Right atrium auricular region (tissue), 2 donors: ENCODE measurements around the gene ASB13. TPM values are rescaled to one million over a fixed set of nuclear protein-coding genes. Genes with fewer than 3 reads are reported as not detected.

Source experiments
- DNase-seq: peaks from one replicate; pipeline ENCODE4 v3.0.0-alpha.2; 2019; ENCODE audit warnings: low spot score
- H3K27ac ChIP-seq, 2 donors: fragments of 200-600 bp; sonication (generic); 1 replicate in 1 of 2; 2 replicates in 1 of 2; pipeline ENCODE4 v1.5.1; 2016 to 2019
- H3K27me3 ChIP-seq, 2 donors: fragments of 200-600 bp; sonication (generic); one replicate each; pipeline versions ENCODE4 v1.5.1 to v1.6.0; 2017 to 2019
- H3K36me3 ChIP-seq: fragments of 200-600 bp; sonication (generic); one replicate; pipeline ENCODE4 v1.5.1; 2016
- H3K4me1 ChIP-seq, 2 donors: fragments of 200-600 bp; sonication (generic); one replicate each; pipeline versions ENCODE4 v1.5.1 to v1.6.0; 2017 to 2019
- H3K4me3 ChIP-seq, 2 donors: fragments of 200-600 bp; sonication (generic); 1 replicate in 1 of 2; 2 replicates in 1 of 2; pipeline ENCODE4 v1.5.1; 2017 to 2019; ENCODE audit warnings: mild to moderate bottlenecking in 1 of 2, moderate library complexity in 1 of 2
- H3K9me3 ChIP-seq, 2 donors: fragments of 200-600 bp; sonication (generic); one replicate each; pipeline ENCODE4 v1.5.1; 2019
- total RNA-seq, 2 donors: library from RNA; depleted of rRNA; stranded (reverse); fragments of >200 nt; gene quantifications; one replicate each; pipeline ENCODE4 v1.1.0, GENCODE V29; 2016
- TF ChIP-seq, protein P1 (sequence below), 2 donors: fragments of 200-600 bp; sonication (generic); IDR thresholded peaks; one replicate each; pipeline ENCODE4 v1.5.1; 2019; ENCODE audit warnings: antibody characterized with exemption in 2 of 2

The ASB13 gene
- total RNA-seq, 2 donors from 2014 or later: 10.5 to 14.3 TPM

DNA sequence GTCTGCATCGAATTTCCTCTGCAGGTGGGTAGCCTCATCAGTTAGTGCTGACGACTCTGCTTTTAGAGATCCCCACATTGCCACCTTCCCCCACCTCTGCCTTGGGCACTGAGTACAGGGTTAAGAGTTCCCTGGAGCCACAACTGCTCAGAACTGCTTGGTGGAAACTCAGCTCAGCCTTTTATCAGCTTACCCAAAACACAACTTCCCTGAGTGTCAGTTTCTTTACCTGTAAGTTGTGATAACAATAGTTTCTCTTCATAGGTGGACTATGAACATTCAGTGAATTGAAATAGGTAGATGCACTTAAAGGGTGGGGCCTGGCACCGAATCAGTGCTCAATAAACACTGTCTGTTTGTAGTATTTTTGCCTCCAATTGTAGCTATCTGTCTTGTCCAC is 11.3 kb downstream of the ASB13 start:
- TF ChIP-seq, protein P1, sequence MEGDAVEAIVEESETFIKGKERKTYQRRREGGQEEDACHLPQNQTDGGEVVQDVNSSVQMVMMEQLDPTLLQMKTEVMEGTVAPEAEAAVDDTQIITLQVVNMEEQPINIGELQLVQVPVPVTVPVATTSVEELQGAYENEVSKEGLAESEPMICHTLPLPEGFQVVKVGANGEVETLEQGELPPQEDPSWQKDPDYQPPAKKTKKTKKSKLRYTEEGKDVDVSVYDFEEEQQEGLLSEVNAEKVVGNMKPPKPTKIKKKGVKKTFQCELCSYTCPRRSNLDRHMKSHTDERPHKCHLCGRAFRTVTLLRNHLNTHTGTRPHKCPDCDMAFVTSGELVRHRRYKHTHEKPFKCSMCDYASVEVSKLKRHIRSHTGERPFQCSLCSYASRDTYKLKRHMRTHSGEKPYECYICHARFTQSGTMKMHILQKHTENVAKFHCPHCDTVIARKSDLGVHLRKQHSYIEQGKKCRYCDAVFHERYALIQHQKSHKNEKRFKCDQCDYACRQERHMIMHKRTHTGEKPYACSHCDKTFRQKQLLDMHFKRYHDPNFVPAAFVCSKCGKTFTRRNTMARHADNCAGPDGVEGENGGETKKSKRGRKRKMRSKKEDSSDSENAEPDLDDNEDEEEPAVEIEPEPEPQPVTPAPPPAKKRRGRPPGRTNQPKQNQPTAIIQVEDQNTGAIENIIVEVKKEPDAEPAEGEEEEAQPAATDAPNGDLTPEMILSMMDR (IDR thresholded peaks at IDR 0.05): no peak
- Histone ChIP-seq H3K36me3 (peaks cover 3% of the 10 kb centered on the region), H3K4me1 (no peaks in the 10 kb centered on the region), H3K27me3 (no peaks in the 10 kb centered on the region), H3K27ac (no peak overlapping the region), H3K9me3 (no peaks in the 10 kb centered on the region), H3K4me3 (no peak overlapping the region)
- no peak for DNase-seq

DNA sequence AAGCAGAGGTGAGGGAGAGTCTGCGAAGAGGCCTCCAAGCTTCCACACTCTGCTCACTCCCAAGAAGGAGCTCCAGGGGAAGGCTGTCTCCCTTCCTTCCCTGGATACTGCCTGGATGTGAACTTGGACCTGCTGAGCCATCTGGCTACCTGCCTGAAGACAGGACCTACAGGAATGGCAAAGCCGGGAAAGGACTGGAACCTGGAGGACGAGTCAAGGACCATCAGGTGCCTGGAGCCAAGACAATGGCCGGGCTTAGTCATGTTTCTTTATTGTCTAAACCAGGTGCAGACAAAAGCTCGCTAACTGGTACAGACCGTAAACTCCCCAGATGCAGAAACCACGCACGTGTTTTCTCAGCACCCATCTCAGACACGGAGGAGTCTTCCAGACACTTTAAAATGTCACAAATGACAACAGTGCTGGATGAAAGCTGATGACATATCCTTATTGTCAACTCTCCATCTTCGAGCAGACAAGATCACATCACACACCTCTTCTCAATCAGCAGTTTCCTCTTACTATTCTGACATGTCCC is 12.1 kb downstream of the ASB13 start:
- Histone ChIP-seq H3K27ac (no peak overlapping the region), H3K27me3 (no peaks in the 10 kb centered on the region), H3K36me3 (peaks cover 5% of the 10 kb centered on the region), H3K4me3 (no peak overlapping the region), H3K4me1 (no peaks in the 10 kb centered on the region), H3K9me3 (no peaks in the 10 kb centered on the region)
- DNase-seq: no peak
- TF ChIP-seq, protein P1 (IDR thresholded peaks at IDR 0.05): no peak

DNA sequence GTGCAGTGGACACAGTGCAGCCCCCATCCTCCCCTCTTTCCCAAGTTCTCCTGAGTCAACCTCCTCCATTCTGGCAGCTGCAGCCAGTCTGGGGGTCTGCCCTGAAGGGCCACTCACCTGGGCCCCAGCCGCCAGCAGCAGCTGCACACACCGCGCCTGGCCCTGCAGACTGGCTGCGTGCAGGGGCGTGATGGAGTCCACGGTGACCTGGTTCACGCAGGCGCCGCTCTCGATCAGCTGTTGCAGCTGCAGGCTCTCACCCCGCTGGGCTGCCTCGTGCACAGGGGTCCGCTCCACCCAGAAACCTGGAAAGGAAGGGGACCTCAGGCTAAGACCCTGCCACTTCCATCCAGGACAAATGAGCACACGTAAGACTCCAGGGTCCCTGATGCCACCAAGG is 13.6 kb downstream of the ASB13 start:
- Histone ChIP-seq H3K4me3 (no peak overlapping the region), H3K9me3 (no peaks in the 10 kb centered on the region), H3K36me3 (peaks cover 8% of the 10 kb centered on the region), H3K27ac (peak overlapping the region in 1 of 2 donors; percentile 1), H3K27me3 (no peaks in the 10 kb centered on the region), H3K4me1 (no peaks in the 10 kb centered on the region)
- TF ChIP-seq, protein P1 (IDR thresholded peaks at IDR 0.05): no peak
- no peak for DNase-seq

DNA sequence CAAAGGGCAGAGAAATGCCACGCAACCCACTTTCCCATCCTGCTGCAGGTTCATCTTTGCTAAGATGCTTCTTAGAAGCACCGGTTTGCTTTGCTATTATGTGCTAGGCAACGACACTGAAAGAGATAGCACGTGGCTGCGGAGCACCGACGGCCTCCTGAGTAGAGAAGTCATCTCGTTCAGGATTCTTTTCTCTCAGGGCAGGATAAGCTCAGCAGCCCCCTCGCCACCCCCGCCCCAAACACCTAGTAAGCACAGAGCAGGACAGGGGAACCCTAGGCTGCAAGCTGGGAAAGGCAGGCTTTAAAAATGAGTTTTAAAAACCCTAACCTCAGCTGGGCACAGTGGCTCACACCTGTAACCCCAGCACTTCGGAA is 15.0 kb downstream of the ASB13 start:
- no peak for DNase-seq
- peak overlapping the region; percentile 35 to 53 for H3K27ac ChIP-seq
- TF ChIP-seq, protein P1 (IDR thresholded peaks at IDR 0.05): no peak

DNA sequence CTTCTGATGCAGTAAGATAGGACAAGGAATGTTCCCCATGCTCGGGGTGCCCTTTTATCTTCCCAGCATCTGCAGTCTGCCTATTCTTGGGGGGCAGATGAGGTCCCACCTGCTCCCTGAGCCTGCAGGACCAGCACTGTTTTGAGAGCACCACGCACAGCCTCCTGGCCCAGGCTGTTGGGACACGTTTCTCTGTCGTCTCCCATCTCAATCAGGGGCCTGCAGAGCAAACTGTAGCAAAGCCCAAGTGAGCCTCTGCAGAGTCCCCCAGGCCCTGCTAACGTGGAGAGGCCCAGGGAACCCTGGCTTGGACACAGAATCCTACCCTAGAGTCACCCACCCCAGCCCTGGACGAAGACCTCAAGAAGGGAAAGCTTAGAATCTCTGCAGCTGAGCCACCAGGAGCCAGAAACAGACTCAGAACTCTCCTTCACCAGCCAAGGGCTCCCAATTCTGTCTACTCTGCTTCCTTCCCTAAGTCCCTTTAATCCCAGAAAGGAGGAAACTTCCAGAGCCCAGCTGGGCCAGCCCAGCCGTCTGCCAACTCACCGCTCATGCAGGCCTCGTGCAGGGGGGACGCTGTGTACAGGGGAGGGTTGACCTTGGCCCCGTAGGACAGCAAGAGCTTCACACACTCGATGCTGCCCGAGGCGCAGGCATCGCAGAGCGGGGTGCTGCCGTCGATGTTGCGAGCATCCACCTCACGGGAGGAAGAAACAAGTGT is 15.6 kb downstream of the ASB13 start:
- H3K9me3 ChIP-seq: no peaks in the 10 kb centered on the region
- TF ChIP-seq, protein P1 (IDR thresholded peaks at IDR 0.05): no peak
- peaks cover 11% of the 10 kb centered on the region for H3K36me3 ChIP-seq
- peak overlapping the region in 1 of 2 donors; percentile 53 for H3K27ac ChIP-seq
- H3K4me1 ChIP-seq: peaks cover 0 to 14% of the 10 kb centered on the region in 2 donors
- H3K27me3 ChIP-seq: no peaks in the 10 kb centered on the region
- H3K4me3 ChIP-seq: no peak overlapping the region
- no peak for DNase-seq

More for the DNA sequence above, 15.0 kb downstream of the ASB13 start:
- no peaks in the 10 kb centered on the region for H3K27me3 ChIP-seq
- peaks cover 11% of the 10 kb centered on the region for H3K36me3 ChIP-seq
- no peak overlapping the region for H3K4me3 ChIP-seq
- H3K9me3 ChIP-seq: no peaks in the 10 kb centered on the region
- peaks cover 0 to 8% of the 10 kb centered on the region in 2 donors for H3K4me1 ChIP-seq
